Breast epithelium (tissue), 4 donors: ENCODE results near the gene HIP1. TPM values are rescaled to one million over a fixed set of nuclear protein-coding genes. Genes with fewer than 3 reads are reported as not detected.
A peak's percentile ranks its signal among the peaks of the same experiment; 100 is the strongest.

Experiments
- DNase-seq, 2 donors: peaks; one replicate each; pipeline ENCODE4 v3.0.0-alpha.2; 2019; ENCODE audit warnings: low spot score in 2 of 2
- H3K27ac ChIP-seq, 2 donors: fragments of 200-600 bp; sonication (generic) in 1 of 2; one replicate each; pipeline ENCODE4 v1.5.1; 2016 to 2019; ENCODE audit warnings: mild to moderate bottlenecking in 1 of 2
- H3K27me3 ChIP-seq, 2 donors: fragments of 200-600 bp; sonication (generic) in 1 of 2; one replicate each; pipeline versions ENCODE4 v1.5.1 to v1.6.0; 2017 to 2019; ENCODE audit warnings: control low read depth in 1 of 2, mild to moderate bottlenecking in 1 of 2
- H3K36me3 ChIP-seq: fragments of 200-600 bp; one replicate; pipeline ENCODE4 v1.5.1; 2019
- H3K4me1 ChIP-seq, 2 donors: fragments of 200-600 bp; sonication (generic); one replicate each; pipeline ENCODE4 v1.5.1; 2016 to 2019; ENCODE audit warnings: control low read depth in 1 of 2
- H3K4me3 ChIP-seq, 3 donors: fragments of 200-600 bp; sonication (generic); 1 replicate in 2 of 3; 2 replicates in 1 of 3; pipeline ENCODE4 v1.5.1; 2016 to 2019; ENCODE audit warnings: mild to moderate bottlenecking in 3 of 3, moderate library complexity in 2 of 3
- H3K9me3 ChIP-seq, 2 donors: fragments of 200-600 bp; sonication (generic) in 1 of 2; one replicate each; pipeline ENCODE4 v1.5.1; 2016 to 2019; ENCODE audit warnings: control low read depth in 1 of 2
- POLR2A ChIP-seq: fragments of 450-650 bp; IDR thresholded peaks from one replicate; pipeline ENCODE4 v1.6.1; 2016; ENCODE audit warnings: antibody characterized with exemption, mild to moderate bottlenecking, moderate library complexity
- POLR2AphosphoS5 ChIP-seq, 3 donors: sonication (generic); formaldehyde crosslinking; IDR thresholded peaks; one replicate each; pipeline ENCODE4 v1.6.1; 2017; ENCODE audit warnings: antibody characterized with exemption in 3 of 3
- intact Hi-C: fragments of 100-400 bp; cut with DNase I; formaldehyde crosslinking; loops from one replicate; pipeline ENCODE4 v1.15.1; 2023; ENCODE audit warnings: low total_unique reads
- total RNA-seq, 3 donors: library from RNA; depleted of rRNA; stranded (reverse); fragments of >200 nt; gene quantifications; one replicate each; pipeline ENCODE4 v1.1.0, GENCODE V29; 2016
- TF ChIP-seq, protein P1 (sequence below), 3 donors: fragments of 450-650 bp; IDR thresholded peaks; one replicate each; pipeline ENCODE4 v1.5.1; 2016 to 2017; ENCODE audit warnings: antibody characterized with exemption in 3 of 3, mild to moderate bottlenecking in 3 of 3, moderate library complexity in 3 of 3

Gene HIP1
- total RNA-seq, 3 donors from 2014 or later = 20.6 to 24.6 (median 23.8) TPM

DNA sequence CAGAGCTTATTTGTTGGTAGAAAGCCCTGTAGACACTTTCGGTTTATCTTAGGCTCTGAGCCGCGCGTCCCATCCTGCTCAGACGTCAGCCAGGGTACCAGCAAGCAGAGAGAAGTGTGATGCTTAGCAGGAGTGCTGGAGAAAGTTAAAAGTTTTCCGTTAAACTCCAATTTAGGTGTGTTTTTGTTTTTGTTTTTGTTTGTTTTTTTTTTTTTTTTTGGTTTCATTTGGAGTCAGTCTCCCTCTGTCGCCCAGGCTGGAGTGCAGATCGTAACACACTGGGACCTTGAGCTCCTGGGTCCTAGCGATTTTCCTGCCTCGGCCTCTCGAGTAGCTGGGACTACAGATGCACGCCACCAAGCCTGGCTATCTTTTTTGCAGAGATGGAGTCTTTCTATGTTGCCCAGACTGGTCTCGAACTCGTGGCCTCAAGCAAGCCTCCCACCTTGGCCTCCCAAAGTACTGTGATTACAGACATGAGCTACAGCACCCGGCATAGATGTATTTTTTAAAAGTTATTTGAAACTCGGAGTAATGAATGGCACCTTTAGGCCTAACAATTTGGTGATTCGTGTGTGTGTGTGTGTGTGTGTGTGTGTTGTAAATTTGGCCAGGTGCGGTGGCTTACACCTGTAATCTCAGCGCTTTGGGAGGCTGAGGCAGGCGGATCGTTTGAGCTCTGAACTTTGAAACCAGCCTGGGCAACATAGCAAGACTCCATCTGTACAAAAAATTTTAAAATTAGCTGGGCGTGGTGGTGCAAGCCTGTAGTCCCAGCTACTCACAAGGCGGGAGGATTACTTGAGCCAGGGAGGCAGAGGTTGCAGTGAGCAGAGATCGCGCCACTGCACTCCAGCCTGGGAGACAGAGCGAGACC is 1.3 kb upstream of the HIP1 start:
- H3K27me3 ChIP-seq = no peaks in the 10 kb centered on the region
- H3K27ac ChIP-seq = peak overlapping the region; percentile 73 to 75
- no peaks in the 10 kb centered on the region for H3K4me1 ChIP-seq
- H3K4me3 ChIP-seq = peak overlapping the region; percentile 85 to 97 (median 94)
- no peak for DNase-seq
- no peak for TF ChIP-seq POLR2A
- TF ChIP-seq POLR2AphosphoS5 (IDR thresholded peaks at IDR 0.05) = no peak
- TF ChIP-seq, protein P1, sequence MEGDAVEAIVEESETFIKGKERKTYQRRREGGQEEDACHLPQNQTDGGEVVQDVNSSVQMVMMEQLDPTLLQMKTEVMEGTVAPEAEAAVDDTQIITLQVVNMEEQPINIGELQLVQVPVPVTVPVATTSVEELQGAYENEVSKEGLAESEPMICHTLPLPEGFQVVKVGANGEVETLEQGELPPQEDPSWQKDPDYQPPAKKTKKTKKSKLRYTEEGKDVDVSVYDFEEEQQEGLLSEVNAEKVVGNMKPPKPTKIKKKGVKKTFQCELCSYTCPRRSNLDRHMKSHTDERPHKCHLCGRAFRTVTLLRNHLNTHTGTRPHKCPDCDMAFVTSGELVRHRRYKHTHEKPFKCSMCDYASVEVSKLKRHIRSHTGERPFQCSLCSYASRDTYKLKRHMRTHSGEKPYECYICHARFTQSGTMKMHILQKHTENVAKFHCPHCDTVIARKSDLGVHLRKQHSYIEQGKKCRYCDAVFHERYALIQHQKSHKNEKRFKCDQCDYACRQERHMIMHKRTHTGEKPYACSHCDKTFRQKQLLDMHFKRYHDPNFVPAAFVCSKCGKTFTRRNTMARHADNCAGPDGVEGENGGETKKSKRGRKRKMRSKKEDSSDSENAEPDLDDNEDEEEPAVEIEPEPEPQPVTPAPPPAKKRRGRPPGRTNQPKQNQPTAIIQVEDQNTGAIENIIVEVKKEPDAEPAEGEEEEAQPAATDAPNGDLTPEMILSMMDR (IDR thresholded peaks at IDR 0.05) = no peak
- intact Hi-C loops = no loop called here
- no peaks in the 10 kb centered on the region for H3K9me3 ChIP-seq
- no peaks in the 10 kb centered on the region for H3K36me3 ChIP-seq

DNA sequence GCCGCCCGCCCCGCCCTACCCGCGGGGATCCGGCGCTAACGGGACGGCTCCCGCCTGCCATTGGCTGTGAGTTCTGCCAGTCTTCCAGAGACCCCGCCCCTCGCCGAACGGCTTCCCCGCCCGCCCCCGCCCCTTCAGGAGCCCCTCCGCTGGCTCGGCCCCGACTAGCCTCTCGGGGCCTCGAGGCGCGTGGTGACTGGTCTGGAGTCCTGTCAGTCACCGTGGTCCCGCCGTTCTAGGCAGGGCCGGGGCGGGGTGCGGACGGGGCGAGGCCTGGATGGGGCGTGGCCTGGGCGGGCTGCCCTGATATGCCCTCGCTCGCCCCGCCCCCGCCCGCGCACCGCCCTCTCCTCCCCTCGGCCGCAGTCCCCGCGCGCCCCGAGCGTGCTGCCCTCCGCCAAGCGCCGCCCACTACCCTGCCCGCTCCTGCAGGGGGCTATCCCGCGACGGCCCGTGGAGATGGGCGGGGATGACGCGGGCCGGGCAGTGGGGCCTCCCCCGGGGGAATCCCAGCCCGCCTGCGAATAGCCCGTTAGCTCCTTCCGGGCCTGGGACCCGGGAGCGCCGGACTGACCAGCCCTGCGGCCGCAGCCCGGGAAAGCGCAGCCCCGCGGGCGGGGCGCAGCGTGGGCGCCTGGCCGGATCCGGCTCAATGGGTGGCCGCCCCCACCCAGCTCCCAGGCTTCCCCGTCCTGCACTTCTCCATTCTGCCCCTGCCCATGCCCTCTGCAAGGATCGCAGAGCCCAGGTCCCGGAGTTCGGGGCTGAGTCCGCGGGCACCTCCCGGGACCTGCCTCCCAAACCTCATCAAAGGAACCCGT is 444 bp upstream of the HIP1 start:
- intact Hi-C loops = no loop called here

GRCh38 chr7:75737856-75738603 is 711 bp downstream of the HIP1 start:
- Histone ChIP-seq H3K9me3 (no peaks in the 10 kb centered on the region), H3K27me3 (no peaks in the 10 kb centered on the region), H3K4me1 (no peaks in the 10 kb centered on the region), H3K4me3 (peak overlapping the region; percentile 85 to 97 (median 94)), H3K36me3 (no peaks in the 10 kb centered on the region), H3K27ac (peak overlapping the region; percentile 67 to 79)
- intact Hi-C loops = no loop called here
- DNase-seq = no peak
- TF ChIP-seq POLR2A = no peak
- TF ChIP-seq POLR2AphosphoS5 (IDR thresholded peaks at IDR 0.05) = no peak
- TF ChIP-seq, protein P1 (IDR thresholded peaks at IDR 0.05) = no peak

More for the DNA sequence above, 444 bp upstream of the HIP1 start:
- no peak for TF ChIP-seq POLR2A
- TF ChIP-seq, protein P1 (IDR thresholded peaks at IDR 0.05) = peak in 2 of 3 donors; percentile 10 to 30
- TF ChIP-seq POLR2AphosphoS5 (IDR thresholded peaks at IDR 0.05) = peak in 2 of 3 donors; percentile 35 to 36
- H3K4me3 ChIP-seq = peak overlapping the region; percentile 85 to 97 (median 94)
- no peaks in the 10 kb centered on the region for H3K9me3 ChIP-seq
- no peaks in the 10 kb centered on the region for H3K4me1 ChIP-seq
- H3K36me3 ChIP-seq = no peaks in the 10 kb centered on the region
- DNase-seq = peak; percentile 99
- H3K27me3 ChIP-seq = no peaks in the 10 kb centered on the region
- H3K27ac ChIP-seq = peak overlapping the region; percentile 75 to 79

GRCh38 chr7:75735581-75736350 is 3.0 kb downstream of the HIP1 start:
- H3K9me3 ChIP-seq = no peaks in the 10 kb centered on the region
- TF ChIP-seq, protein P1 (IDR thresholded peaks at IDR 0.05) = no peak
- H3K27me3 ChIP-seq = no peaks in the 10 kb centered on the region
- intact Hi-C loops = no loop called here
- no peaks in the 10 kb centered on the region for H3K4me1 ChIP-seq
- H3K4me3 ChIP-seq = no peak overlapping the region
- no peak overlapping the region for H3K27ac ChIP-seq
- H3K36me3 ChIP-seq = no peaks in the 10 kb centered on the region
- DNase-seq = no peak
